ENCODE results near the gene NSRP1.

DNA sequence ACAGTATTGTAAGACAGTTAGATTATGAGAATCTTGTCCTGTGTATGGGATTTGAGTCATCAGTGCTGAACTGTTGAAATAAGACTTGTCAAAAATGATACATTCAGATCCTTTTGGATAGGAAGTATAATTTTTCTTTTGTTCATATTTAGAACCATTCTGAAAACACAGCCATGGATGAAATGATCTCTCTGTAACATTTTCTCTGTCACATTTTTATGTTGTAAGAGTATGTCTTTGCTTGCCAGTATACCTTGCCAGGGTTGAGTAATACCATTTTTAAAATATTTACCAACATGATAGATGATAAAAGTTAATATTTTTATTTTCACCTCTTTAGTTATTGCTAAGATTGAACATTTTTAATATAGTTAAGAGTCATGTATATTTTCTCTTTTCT, 45.0 kb downstream of the NSRP1 start:
- no peak for TF ChIP-seq FOS (IDR thresholded peaks at IDR 0.05; ENCODE audit: borderline replicate concordance, extremely low read depth, insufficient read length)
- TF ChIP-seq NR2C2 (IDR thresholded peaks at IDR 0.05; ENCODE audit: borderline replicate concordance, control insufficient read depth, insufficient read length, low read depth), result no peak
- TF ChIP-seq NFYA (IDR thresholded peaks at IDR 0.05; ENCODE audit: borderline replicate concordance, low read depth, low read length), result no peak
- TF ChIP-seq MEF2A (IDR thresholded peaks at IDR 0.05; ENCODE audit: insufficient read depth, low read depth, low read length), result no peak
- TF ChIP-seq ZNF24 (IDR thresholded peaks at IDR 0.05), result no peak
- no peak for TF ChIP-seq SREBF2 (IDR thresholded peaks at IDR 0.05; ENCODE audit: low read length)
- no peak for TF ChIP-seq SIN3A (IDR thresholded peaks at IDR 0.05; ENCODE audit: low read depth, low read length)
